HepG2 (cell line): ENCODE measurements around the gene MPV17L2. TPM values are rescaled to one million over a fixed set of nuclear protein-coding genes. Genes with fewer than 3 reads are reported as not detected.
A peak's percentile ranks its signal among the peaks of the same experiment; 100 is the strongest.

Experiments used
- ATF7-NPFF ChIP-seq: sonication (generic); formaldehyde crosslinking; IDR thresholded peaks from 2 replicates; pipeline ENCODE4 v1.8.1; 2023; ENCODE audit warnings: mild to moderate bottlenecking, low read depth, missing genetic modification reagents, moderate library complexity
- CBX5 ChIP-seq: sonication (generic); formaldehyde crosslinking; IDR thresholded peaks from 2 replicates; pipeline ENCODE4 v1.4.0; 2020; ENCODE audit warnings: missing genetic modification reagents, borderline replicate concordance
- DNMT3B ChIP-seq: conservative IDR thresholded peaks from 2 replicates; pipeline ENCODE4 v1.6.1; 2016; ENCODE audit warnings: missing biosample characterization, control low read depth
- DR1 ChIP-seq: sonication (generic); formaldehyde crosslinking; IDR thresholded peaks from 2 replicates; pipeline ENCODE4 v1.8.0; 2021; ENCODE audit warnings: mild to moderate bottlenecking, missing genetic modification reagents, inconsistent platforms
- IRX3 ChIP-seq: sonication (generic); formaldehyde crosslinking; IDR thresholded peaks from 2 replicates; pipeline ENCODE4 v1.8.1; 2023; ENCODE audit warnings: mild to moderate bottlenecking, low read depth, missing genetic modification reagents, borderline replicate concordance
- JARID2 ChIP-seq: sonication (generic); formaldehyde crosslinking; IDR thresholded peaks from 2 replicates; pipeline ENCODE4 v1.8.1; 2023; ENCODE audit warnings: missing genetic modification reagents, inconsistent platforms; ENCODE audit not compliant: insufficient replicate concordance
- KMT2A ChIP-seq: sonication (generic); formaldehyde crosslinking; IDR thresholded peaks from 2 replicates; pipeline ENCODE4 v1.4.0; 2020; ENCODE audit warnings: missing genetic modification reagents
- MYC ChIP-seq: sonication (generic); formaldehyde crosslinking; IDR thresholded peaks from 2 replicates; pipeline ENCODE4 v1.9.0; 2021; ENCODE audit warnings: missing genetic modification reagents, borderline replicate concordance
- NFRKB ChIP-seq: fragments of 450-650 bp; IDR thresholded peaks from 2 replicates; pipeline ENCODE4 v1.6.1; 2017
- PAWR ChIP-seq: sonication (generic); formaldehyde crosslinking; IDR thresholded peaks from 2 replicates; pipeline ENCODE4 v1.4.0; 2020; ENCODE audit warnings: missing genetic modification reagents, mild to moderate bottlenecking, borderline replicate concordance
- PCBP2 ChIP-seq: fragments of 200-400 bp; formaldehyde crosslinking; optimal IDR thresholded peaks from 2 replicates; pipeline ENCODE3; 2018; ENCODE audit warnings: low read length, low read depth; ENCODE audit not compliant: poor library complexity, severe bottlenecking
- RBFOX2 ChIP-seq: fragments of 200-400 bp; formaldehyde crosslinking; IDR thresholded peaks from 2 replicates; pipeline ENCODE4 v1.6.1; 2017; ENCODE audit warnings: low read depth, mild to moderate bottlenecking, low read length
- RELA ChIP-seq: sonication (generic); formaldehyde crosslinking; IDR thresholded peaks from 2 replicates; pipeline ENCODE4 v1.4.0; 2020; ENCODE audit warnings: missing genetic modification reagents
- RXRB ChIP-seq: IDR thresholded peaks from 2 replicates; pipeline ENCODE4 v1.6.1; 2016; ENCODE audit warnings: borderline replicate concordance, missing genetic modification reagents, missing compliant biosample characterization
- SCMH1 ChIP-seq: sonication (generic); formaldehyde crosslinking; IDR thresholded peaks from 2 replicates; pipeline ENCODE4 v1.9.0; 2021; ENCODE audit warnings: missing genetic modification reagents, mild to moderate bottlenecking, borderline replicate concordance
- SRF ChIP-seq: IDR thresholded peaks from 2 replicates; pipeline ENCODE4 v1.6.1; 2011; ENCODE audit warnings: mild to moderate bottlenecking, low read depth, low read length, moderate library complexity
- TBL1XR1 ChIP-seq: fragments of 150-350 bp; IDR thresholded peaks from 2 replicates; pipeline ENCODE4 v1.6.1; 2014; ENCODE audit warnings: borderline replicate concordance, low read length; ENCODE audit not compliant: partially characterized antibody
- ZBTB38 ChIP-seq: sonication (generic); formaldehyde crosslinking; IDR thresholded peaks from 2 replicates; pipeline ENCODE4 v1.5.1; 2020; ENCODE audit warnings: mild to moderate bottlenecking, missing genetic modification reagents
- ZFP62 ChIP-seq: sonication (generic); formaldehyde crosslinking; IDR thresholded peaks from 2 replicates; pipeline ENCODE4 v1.4.0; 2020; ENCODE audit warnings: missing genetic modification reagents
- ZFY ChIP-seq: sonication (generic); formaldehyde crosslinking; IDR thresholded peaks from 2 replicates; pipeline ENCODE4 v1.4.0; 2020; ENCODE audit warnings: missing genetic modification reagents
- ZNF33B ChIP-seq: sonication (generic); formaldehyde crosslinking; IDR thresholded peaks from 2 replicates; pipeline ENCODE4 v1.5.1; 2020; ENCODE audit warnings: mild to moderate bottlenecking, missing genetic modification reagents
- ZNF713 ChIP-seq: sonication (generic); formaldehyde crosslinking; IDR thresholded peaks from 2 replicates; pipeline ENCODE4 v1.4.0; 2020; ENCODE audit warnings: mild to moderate bottlenecking, missing genetic modification reagents
- ZNF788 ChIP-seq: sonication (generic); formaldehyde crosslinking; IDR thresholded peaks from 2 replicates; pipeline ENCODE4 v1.5.0; 2020; ENCODE audit warnings: mild to moderate bottlenecking, missing genetic modification reagents, borderline replicate concordance
- polyA plus RNA-seq, 8 experiments: library from polyadenylated mRNA; depleted of rRNA in 3 of 8; stranded (reverse) in 7 of 8; unstranded in 1 of 8; fragments of >200 nt; fragmentation: Illumina TruSeq in 4 of 8; extraction: Trizol in 4 of 8; gene quantifications; 2 replicates each; pipeline versions ENCODE4 v1.2.1 to v1.2.3, GENCODE V29; 2011 to 2016; ENCODE audit warnings: low read depth in 4 of 8, missing spikeins in 1 of 8, mixed read lengths in 1 of 8; ENCODE audit not compliant: insufficient read depth in 1 of 8
- total RNA-seq, 5 experiments: library from RNA; depleted of rRNA; stranded (reverse); fragments of >200 nt; fragmentation: Illumina TruSeq; extraction: Trizol; gene quantifications; 2 replicates each; pipeline ENCODE4 v1.2.3, GENCODE V29; 2016; ENCODE audit warnings: low read depth in 1 of 5
- TF ChIP-seq, protein P1 (sequence below): sonication (generic); formaldehyde crosslinking; IDR thresholded peaks from 2 replicates; pipeline ENCODE4 v1.4.0; 2020; ENCODE audit warnings: mild to moderate bottlenecking, missing genetic modification reagents
- TF ChIP-seq, protein P2 (sequence below): sonication (generic); formaldehyde crosslinking; IDR thresholded peaks from 2 replicates; pipeline ENCODE4 v1.5.0; 2020; ENCODE audit warnings: missing genetic modification reagents, mild to moderate bottlenecking, borderline replicate concordance

Gene MPV17L2
- total and polyA plus RNA-seq, 2 of the 13 experiments (the other 11 are each of a cell fraction or from before 2014, with no cell fraction given) = 13.6 to 16.7 TPM

- TF ChIP-seq PAWR (CRISPR knock-in tag) (no peak), ZNF713 (peak; percentile 8; the same call in 1 of the 2 replicates), DR1 (no peak), SCMH1 (CRISPR knock-in tag) (no peak), JARID2 (CRISPR knock-in tag) (no peak), ZFP62 (CRISPR knock-in tag) (no peak), KMT2A (CRISPR knock-in tag) (no peak), ZBTB38 (CRISPR knock-in tag) (0 out of 2 replicates have a peak, but pooled peaks have one; percentile 53), RXRB (CRISPR knock-in tag) (0 out of 2 replicates have a peak, but pooled peaks have one; percentile 0), NFRKB (no peak), CBX5 (CRISPR knock-in tag) (no peak), ZNF33B (CRISPR knock-in tag) (no peak), SRF (no peak), IRX3 (CRISPR knock-in tag) (no peak), RBFOX2 (peak; percentile 58), PCBP2 (no peak), ATF7-NPFF (CRISPR knock-in tag) (0 out of 2 replicates have a peak, but pooled peaks have one; percentile 22), RELA (CRISPR knock-in tag) (no peak), ZNF788 (no peak), DNMT3B (CRISPR knock-in tag) (no peak), ZFY (CRISPR knock-in tag) (no peak), TBL1XR1 (peak; percentile 11), MYC (no peak)
- TF ChIP-seq, protein P1, sequence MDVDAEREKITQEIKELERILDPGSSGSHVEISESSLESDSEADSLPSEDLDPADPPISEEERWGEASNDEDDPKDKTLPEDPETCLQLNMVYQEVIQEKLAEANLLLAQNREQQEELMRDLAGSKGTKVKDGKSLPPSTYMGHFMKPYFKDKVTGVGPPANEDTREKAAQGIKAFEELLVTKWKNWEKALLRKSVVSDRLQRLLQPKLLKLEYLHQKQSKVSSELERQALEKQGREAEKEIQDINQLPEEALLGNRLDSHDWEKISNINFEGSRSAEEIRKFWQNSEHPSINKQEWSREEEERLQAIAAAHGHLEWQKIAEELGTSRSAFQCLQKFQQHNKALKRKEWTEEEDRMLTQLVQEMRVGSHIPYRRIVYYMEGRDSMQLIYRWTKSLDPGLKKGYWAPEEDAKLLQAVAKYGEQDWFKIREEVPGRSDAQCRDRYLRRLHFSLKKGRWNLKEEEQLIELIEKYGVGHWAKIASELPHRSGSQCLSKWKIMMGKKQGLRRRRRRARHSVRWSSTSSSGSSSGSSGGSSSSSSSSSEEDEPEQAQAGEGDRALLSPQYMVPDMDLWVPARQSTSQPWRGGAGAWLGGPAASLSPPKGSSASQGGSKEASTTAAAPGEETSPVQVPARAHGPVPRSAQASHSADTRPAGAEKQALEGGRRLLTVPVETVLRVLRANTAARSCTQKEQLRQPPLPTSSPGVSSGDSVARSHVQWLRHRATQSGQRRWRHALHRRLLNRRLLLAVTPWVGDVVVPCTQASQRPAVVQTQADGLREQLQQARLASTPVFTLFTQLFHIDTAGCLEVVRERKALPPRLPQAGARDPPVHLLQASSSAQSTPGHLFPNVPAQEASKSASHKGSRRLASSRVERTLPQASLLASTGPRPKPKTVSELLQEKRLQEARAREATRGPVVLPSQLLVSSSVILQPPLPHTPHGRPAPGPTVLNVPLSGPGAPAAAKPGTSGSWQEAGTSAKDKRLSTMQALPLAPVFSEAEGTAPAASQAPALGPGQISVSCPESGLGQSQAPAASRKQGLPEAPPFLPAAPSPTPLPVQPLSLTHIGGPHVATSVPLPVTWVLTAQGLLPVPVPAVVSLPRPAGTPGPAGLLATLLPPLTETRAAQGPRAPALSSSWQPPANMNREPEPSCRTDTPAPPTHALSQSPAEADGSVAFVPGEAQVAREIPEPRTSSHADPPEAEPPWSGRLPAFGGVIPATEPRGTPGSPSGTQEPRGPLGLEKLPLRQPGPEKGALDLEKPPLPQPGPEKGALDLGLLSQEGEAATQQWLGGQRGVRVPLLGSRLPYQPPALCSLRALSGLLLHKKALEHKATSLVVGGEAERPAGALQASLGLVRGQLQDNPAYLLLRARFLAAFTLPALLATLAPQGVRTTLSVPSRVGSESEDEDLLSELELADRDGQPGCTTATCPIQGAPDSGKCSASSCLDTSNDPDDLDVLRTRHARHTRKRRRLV (CRISPR knock-in tag) = 0 out of 2 replicates have a peak, but pooled peaks have one; percentile 36
- TF ChIP-seq, protein P2, sequence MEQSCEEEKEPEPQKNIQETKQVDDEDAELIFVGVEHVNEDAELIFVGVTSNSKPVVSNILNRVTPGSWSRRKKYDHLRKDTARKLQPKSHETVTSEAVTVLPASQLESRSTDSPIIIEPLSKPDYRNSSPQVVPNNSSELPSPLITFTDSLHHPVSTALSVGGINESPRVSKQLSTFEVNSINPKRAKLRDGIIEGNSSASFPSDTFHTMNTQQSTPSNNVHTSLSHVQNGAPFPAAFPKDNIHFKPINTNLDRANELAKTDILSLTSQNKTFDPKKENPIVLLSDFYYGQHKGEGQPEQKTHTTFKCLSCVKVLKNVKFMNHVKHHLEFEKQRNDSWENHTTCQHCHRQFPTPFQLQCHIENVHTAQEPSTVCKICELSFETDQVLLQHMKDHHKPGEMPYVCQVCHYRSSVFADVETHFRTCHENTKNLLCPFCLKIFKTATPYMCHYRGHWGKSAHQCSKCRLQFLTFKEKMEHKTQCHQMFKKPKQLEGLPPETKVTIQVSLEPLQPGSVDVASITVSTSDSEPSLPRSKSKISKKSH (CRISPR knock-in tag) = 0 out of 2 replicates have a peak, but pooled peaks have one; percentile 17
Observed at GRCh38 chr19:18224525-18225354, 31.7 kb downstream of the MPV17L2 start (continued).
